Tongue (tissue), 2 donors: ENCODE results near the gene CEP76. TPM values are rescaled to one million over a fixed set of nuclear protein-coding genes. Genes with fewer than 3 reads are reported as not detected.

Experiments used
- DNase-seq: peaks from one replicate; pipeline ENCODE4 v3.0.0-alpha.2; 2015
- total RNA-seq: library from RNA; depleted of rRNA; stranded (reverse); fragments of >200 nt; gene quantifications from one replicate; pipeline ENCODE4 v1.2.3, GENCODE V29; 2014

Gene CEP76, protein sequence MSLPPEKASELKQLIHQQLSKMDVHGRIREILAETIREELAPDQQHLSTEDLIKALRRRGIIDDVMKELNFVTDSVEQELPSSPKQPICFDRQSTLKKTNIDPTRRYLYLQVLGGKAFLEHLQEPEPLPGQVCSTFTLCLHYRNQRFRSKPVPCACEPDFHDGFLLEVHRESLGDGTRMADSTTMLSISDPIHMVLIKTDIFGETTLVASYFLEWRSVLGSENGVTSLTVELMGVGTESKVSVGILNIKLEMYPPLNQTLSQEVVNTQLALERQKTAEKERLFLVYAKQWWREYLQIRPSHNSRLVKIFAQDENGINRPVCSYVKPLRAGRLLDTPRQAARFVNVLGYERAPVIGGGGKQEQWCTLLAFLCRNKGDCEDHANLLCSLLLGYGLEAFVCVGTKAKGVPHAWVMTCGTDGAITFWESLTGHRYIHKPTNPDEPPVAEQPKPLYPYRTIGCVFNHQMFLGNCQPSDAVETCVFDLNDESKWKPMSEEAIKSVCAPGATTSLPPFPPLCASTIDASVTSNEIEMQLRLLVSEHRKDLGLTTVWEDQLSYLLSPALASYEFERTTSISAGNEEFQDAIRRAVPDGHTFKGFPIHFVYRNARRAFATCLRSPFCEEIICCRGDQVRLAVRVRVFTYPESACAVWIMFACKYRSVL
- total RNA-seq = 9.8 TPM

- DNase-seq = peak; percentile 94
These were observed at the start of gene CEP76, which contains the start of gene PSMG2 for GRCh38 chr18:12702221-12703095. Gene CEP76, minus strand, starts transcription at chr18:12702723. Its CDS starts 175 bp downstream, at chr18:12702548. Gene PSMG2, plus strand, starts transcription at chr18:12703042. Its CDS starts 66 bp downstream, at chr18:12703108.

DNA sequence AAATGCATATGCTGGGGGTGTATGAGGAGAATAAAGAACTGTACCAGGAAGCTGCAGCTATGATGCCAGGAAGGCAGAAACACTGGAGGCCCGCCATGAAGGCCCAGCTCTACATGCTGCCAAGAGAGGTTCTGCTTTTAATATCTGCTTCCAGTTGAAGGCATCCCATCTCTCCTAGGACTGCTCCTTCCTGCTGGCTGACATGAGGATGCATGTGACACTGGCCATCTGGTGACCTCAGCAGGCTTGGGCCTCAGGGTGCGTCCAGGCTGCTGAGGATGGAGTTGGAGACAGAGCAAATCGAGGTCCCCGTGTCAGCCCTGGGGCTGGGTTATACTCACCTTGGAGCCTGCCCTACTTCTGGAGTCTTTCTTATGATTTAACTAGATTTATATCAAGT, 49.4 kb upstream of the CEP76 start:
- no peak for DNase-seq

- DNase-seq = no peak
These were observed 49.0 kb upstream of the CEP76 start for GRCh38 chr18:12751503-12751884.

GRCh38 chr18:12750715-12751502, 48.4 kb upstream of the CEP76 start:
- DNase-seq = no peak

GRCh38 chr18:12750076-12750714, 47.7 kb upstream of the CEP76 start:
- no peak for DNase-seq

GRCh38 chr18:12749121-12749520, 46.6 kb upstream of the CEP76 start:
- DNase-seq = no peak

GRCh38 chr18:12748671-12749070, 46.1 kb upstream of the CEP76 start:
- no peak for DNase-seq

GRCh38 chr18:12747530-12748315, 45.2 kb upstream of the CEP76 start:
- DNase-seq = no peak

GRCh38 chr18:12745095-12745795, 42.7 kb upstream of the CEP76 start:
- no peak for DNase-seq

- peak; percentile 60 for DNase-seq
These were observed 41.6 kb upstream of the CEP76 start for GRCh38 chr18:12744103-12744502.

- DNase-seq = no peak
These were observed 39.9 kb upstream of the CEP76 start for GRCh38 chr18:12742453-12742852.

GRCh38 chr18:12741351-12741750, 38.8 kb upstream of the CEP76 start:
- no peak for DNase-seq

DNA sequence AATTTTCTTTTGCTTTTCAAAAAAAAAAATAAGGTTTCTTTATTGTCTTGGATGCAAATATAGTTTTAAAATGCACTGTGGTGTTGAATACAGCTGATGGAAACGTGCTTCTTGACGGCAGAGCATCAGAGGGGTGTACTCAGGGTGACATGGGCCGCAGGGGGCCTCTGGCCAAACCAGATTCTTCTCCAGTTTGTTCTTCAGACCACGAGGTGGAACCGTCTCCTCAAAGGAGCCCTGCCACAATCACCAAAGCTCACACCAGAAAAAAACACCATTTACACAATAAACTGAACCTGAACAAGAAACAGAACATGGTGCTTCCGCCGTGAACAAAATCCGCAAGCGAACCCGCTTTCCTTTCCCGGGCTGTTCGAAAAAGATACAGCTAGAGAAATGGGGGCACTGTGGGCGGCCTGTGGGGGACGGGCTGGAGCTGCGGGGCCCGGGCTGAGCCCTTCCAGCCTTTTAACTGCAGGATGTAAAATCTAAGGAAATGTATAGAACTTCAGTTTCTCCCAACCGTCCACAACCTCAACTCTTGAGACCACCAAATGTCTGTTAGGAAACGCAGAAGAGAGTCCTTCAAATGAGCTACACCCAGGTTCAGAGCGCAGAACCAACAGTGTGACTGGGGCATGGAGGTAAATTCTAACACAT, 34.9 kb upstream of the CEP76 start:
- DNase-seq = no peak

GRCh38 chr18:12726774-12727550, 24.4 kb upstream of the CEP76 start:
- peak; percentile 89 for DNase-seq

DNA sequence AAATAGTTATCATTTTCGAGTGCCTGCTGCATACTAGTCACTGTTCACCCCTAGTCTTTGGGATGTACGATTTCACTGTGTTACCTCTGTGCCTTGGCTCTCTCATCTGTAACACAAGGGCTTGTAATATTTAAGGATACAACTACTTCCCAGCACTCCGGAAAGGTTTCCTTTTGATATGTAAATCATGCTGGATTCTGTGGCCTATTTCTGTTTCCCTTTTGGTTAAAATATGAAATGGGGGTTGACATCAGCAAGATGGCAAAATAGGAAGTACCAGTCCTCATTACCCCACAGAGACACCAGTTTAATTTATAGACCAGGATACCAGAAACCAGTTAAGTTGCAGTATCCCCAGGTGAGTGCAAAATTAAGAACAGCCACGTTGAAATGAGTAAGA, 23.8 kb upstream of the CEP76 start:
- DNase-seq = no peak

DNA sequence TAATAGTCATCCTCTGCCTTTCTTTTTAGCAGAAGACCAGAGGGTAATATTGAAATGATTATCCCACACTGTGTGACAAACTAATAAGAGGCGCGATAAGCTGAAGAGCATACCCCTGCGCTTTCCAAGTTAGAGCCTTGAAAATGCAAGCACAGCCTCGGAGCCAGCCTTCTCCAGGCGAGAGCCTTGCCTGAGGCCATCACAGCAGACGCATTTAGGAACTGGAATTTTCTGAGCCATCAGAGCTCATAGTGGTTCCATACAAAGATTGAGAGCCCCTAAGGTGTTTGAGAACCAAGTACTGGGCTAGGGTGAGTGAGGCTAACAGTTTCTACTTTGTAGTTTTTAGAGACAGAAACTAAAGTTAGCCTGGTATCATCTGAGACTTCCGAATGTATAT, 20.2 kb upstream of the CEP76 start:
- DNase-seq = no peak

- no peak for DNase-seq
These were observed 19.2 kb upstream of the CEP76 start for GRCh38 chr18:12721495-12722275.

GRCh38 chr18:12711446-12711845, 8.9 kb upstream of the CEP76 start:
- DNase-seq = no peak
